ACC112 (cell line): ENCODE results near the gene SLC25A6.

Experiments used
- H2AFZ ChIP-seq: fragments of 200-600 bp; sonication (generic); one replicate; pipeline ENCODE4 v1.6.0; 2017; ENCODE audit warnings: antibody characterized with exemption, low read length; ENCODE audit not compliant: unreplicated experiment
- H3K27ac ChIP-seq: fragments of 200-600 bp; sonication (generic); 2 replicates; pipeline ENCODE4 v1.5.1; 2014; ENCODE audit warnings: low read depth, mild to moderate bottlenecking, antibody characterized with exemption, low read length, moderate library complexity
- H3K27me3 ChIP-seq: fragments of 200-600 bp; sonication (generic); 2 replicates; pipeline ENCODE4 v1.6.1; 2014; ENCODE audit warnings: mild to moderate bottlenecking, antibody characterized with exemption, low read length, moderate library complexity, mixed read lengths; ENCODE audit not compliant: insufficient read depth
- H3K36me3 ChIP-seq: fragments of 200-600 bp; sonication (generic); 2 replicates; pipeline ENCODE4 v1.6.1; 2016; ENCODE audit warnings: mild to moderate bottlenecking, antibody characterized with exemption, low read length, moderate library complexity, mixed read lengths; ENCODE audit not compliant: insufficient read depth
- H3K4me1 ChIP-seq: fragments of 200-600 bp; sonication (generic); one replicate; pipeline ENCODE4 v1.6.1; 2016; ENCODE audit warnings: low read length, mixed read lengths; ENCODE audit not compliant: insufficient read depth, unreplicated experiment, control insufficient read depth
- H3K4me3 ChIP-seq: fragments of 200-600 bp; sonication (generic); 2 replicates; pipeline ENCODE4 v1.5.1; 2014; ENCODE audit warnings: mild to moderate bottlenecking, low read depth, low read length
- H3K79me2 ChIP-seq: fragments of 200-600 bp; sonication (generic); one replicate; pipeline ENCODE4 v1.6.0; 2016; ENCODE audit warnings: low read length; ENCODE audit not compliant: control insufficient read depth, unreplicated experiment, insufficient read depth

Gene SLC25A6

DNA sequence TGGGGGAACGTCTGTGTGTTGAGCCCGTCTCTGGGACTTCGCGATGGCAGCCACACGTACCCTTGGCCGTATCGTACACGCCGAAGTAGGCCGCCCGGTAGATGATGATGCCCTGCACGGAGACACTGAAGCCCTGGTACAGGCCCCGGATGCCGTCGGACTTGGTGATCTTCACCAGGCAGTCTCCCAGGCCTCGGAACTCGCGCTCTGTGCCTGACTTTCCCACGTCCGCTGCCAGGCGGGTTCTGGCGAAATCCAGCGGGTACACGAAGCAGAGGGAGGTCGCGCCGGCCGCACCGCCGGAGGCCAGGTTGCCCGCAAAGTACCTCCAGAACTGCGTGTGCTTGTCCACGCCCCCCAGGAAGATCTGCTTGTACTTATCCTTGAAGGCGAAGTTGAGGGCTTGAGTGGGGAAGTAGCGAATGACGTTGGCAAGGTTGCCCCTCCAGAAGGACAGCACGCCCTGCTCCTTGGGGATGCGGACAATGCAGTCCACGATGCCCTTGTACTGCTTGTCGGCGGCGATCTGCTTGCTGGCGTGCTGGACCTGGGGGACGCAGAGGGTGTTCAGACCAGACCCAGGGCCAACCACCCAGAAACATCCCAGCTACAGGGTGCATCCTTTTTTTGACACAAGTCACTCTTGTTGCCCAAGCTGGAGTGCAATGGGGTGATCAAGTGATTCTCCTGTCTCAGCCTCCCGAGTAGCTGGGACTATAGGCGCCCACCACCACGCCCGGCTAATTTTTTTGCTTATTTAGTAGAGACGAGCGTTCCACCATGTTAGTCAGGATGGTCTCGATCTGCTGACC lies 2.5 kb downstream of the SLC25A6 start:
- H3K4me1 ChIP-seq = peaks cover 25% of the 10 kb centered on the region
- H3K27me3 ChIP-seq = no peaks in the 10 kb centered on the region
- peaks cover 79% of the 10 kb centered on the region for H3K79me2 ChIP-seq
- peak overlapping the region; percentile 100; the same call in 1 of the 2 replicates for H3K4me3 ChIP-seq
- H3K36me3 ChIP-seq = peaks cover 63% of the 10 kb centered on the region
- no peak overlapping the region for H3K27ac ChIP-seq
- no peak overlapping the region for H2AFZ ChIP-seq

DNA sequence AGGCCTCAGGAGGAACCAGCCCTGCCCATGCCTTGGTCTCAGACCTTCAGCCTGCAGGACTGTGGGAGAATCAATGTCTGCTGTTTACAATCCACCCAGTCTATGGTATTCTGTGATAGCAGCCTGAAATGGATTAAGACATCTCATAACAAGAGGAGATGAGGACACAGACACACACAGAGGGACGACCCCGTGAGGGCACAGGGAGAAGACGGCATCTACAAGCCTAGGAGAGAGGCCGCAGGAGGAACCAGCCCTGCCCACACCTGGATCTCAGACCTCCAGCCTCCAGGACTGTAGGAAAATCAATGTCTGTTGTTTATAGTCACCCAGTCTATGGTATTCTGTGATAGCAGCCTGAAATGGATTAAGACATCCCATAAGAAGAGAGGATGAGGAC lies 3.3 kb downstream of the SLC25A6 start:
- H3K36me3 ChIP-seq = peaks cover 68% of the 10 kb centered on the region
- no peak overlapping the region for H2AFZ ChIP-seq
- peaks cover 72% of the 10 kb centered on the region for H3K79me2 ChIP-seq
- H3K27ac ChIP-seq = no peak overlapping the region
- H3K27me3 ChIP-seq = no peaks in the 10 kb centered on the region
- H3K4me1 ChIP-seq = peaks cover 23% of the 10 kb centered on the region
- no peak overlapping the region for H3K4me3 ChIP-seq

DNA sequence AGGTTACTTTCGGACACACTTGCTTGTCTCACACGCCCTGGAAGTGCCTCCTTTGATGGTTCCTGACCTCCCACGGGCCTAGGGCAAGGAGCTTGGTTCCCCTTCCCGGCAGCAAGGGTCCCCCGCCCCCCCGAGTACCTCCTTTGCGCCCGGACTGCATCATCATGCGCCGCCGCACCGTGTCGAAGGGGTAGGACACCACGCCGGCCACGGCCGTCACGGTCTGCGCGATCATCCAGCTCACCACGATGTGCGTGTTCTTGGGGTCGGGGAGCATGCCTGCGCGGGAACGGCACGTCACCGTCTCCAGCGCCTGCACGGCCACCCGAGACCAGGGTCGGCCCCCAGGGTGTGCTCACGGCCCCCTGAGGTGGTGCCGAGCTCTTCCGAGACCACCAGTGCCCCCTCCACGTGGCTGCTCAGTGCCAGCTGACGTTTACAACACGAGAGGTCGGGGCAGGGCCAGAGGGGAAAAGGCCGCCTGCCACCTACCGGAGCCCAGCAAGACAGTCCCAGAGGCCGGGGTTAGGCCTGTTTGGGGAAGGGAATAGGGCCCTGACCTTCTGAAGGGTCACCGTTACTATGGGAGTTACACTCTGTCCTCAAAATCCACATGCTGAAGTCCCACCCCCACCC lies 4.7 kb downstream of the SLC25A6 start:
- Histone ChIP-seq H3K27ac (no peak overlapping the region), H3K36me3 (peaks cover 68% of the 10 kb centered on the region), H2AFZ (no peak overlapping the region), H3K27me3 (no peaks in the 10 kb centered on the region), H3K79me2 (peaks cover 61% of the 10 kb centered on the region), H3K4me3 (no peak overlapping the region), H3K4me1 (peaks cover 31% of the 10 kb centered on the region)

DNA sequence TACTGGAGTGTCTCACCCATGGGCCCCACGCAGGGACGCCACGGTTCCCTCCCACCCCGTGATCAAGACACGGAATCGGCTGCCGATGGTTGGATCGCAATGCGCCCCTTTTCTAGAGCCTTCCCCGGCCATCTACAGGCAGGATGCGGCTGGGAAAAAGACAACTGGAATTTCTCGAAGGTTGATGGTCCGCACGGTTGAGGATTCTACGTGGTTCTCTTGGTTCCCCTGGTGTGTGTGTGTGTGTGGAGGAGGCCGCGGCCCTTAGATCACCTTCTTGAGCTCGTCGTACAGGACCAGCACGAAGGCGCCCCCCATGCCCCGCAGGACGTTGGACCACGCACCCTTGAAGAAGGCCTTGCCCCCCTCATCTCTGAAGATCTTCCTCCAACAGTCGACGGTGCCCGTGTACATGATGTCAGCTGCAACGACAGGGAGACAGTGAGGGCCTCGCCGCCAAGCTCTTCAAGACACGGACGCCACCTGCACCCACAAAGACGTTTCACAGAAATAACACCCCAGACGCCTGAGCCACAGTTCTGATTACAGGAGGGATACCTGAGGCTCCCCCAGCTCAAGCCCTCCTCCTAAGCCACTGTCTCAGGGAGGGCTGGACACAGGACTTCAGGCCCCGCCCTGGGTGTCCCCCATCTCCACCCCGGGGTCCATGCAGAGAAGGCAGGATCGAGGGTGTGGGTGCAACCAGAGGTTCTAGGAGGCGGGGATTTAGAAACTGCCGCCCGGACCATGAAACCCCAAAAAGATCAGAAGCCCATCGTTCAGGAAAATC lies 5.4 kb downstream of the SLC25A6 start:
- Histone ChIP-seq H2AFZ (no peak overlapping the region), H3K27me3 (no peaks in the 10 kb centered on the region), H3K4me3 (no peak overlapping the region), H3K27ac (no peak overlapping the region), H3K36me3 (peaks cover 68% of the 10 kb centered on the region), H3K79me2 (peaks cover 59% of the 10 kb centered on the region), H3K4me1 (peaks cover 31% of the 10 kb centered on the region)

DNA sequence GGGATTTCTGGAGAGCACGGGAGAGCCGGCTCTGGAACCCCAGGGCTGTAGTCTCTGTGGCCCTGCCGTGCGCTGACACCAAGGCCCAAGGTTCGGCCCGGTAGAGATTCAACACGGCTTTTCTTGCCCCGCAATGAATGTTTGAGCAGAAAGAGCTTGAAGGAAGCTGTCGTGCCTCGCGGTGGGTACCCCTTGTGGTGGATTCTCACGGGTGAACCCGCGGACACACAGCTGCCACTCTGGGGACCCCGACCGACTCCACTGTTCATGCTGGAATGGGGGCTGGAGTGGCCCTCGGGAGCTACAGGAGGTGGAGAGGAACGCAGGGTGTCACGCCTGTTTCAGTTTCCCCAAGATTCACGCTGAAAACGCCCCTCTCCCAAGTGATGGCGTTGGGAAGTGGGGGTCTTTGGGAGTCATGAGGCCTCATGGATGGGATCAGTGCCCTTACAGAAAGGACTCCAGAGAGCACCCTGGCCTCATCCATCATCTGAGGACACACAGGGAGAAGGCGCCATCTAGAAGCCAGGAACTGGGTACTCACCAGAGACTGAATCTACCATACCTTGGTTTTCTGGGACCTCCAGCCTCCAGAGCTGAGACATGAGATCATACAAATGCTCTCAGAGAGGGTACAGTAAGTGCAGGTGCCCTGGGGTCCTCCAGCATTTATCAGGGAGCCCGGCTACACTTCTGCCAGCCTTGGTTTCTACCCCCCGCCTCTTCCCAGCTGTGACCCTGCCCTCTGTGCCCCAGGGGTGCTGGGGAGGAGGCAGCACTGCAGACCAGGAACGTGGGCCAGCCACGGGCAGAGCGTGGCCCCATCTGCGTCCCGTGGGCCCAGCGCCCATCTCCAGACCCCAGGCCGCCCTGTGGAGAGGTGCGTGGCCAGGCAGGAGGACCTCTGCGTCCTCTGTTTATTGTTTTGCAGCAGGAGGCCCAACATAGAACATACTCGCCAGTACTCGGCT lies 6.4 kb downstream of the SLC25A6 start:
- Histone ChIP-seq H3K36me3 (peaks cover 59% of the 10 kb centered on the region), H3K4me1 (peaks cover 27% of the 10 kb centered on the region), H3K27ac (no peak overlapping the region)

DNA sequence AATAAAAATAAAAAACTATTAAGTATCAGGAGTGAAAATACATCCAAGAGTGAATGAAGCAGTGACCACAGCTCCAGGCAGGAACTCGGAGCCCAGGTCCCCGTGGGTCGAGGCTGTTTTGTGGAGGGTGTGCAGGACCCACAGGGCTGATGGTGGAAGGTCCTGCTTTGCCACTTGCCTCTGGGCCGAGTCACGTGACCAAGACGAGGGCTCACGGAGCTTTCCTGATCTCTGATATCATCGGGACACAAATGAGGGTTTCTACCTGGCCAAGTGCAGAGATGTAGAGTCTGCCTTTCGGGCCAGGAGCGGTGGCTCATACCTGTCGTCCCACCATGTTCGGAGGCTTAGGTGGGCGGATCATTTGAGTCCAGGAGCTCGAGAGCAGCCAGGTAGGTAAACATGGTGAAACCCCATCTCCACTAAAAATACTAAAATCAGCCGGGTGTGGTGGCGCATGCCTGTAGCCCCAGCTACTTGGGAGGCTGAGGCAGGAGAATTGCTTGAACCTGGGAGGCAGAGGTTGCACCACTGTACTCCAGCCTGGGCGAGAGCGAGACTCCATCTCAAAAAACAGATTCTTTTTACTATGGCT lies 7.2 kb downstream of the SLC25A6 start:
- peaks cover 20% of the 10 kb centered on the region for H3K4me1 ChIP-seq
- H3K27ac ChIP-seq = no peak overlapping the region
- no peak overlapping the region for H2AFZ ChIP-seq
- peaks cover 55% of the 10 kb centered on the region for H3K36me3 ChIP-seq
- peaks cover 41% of the 10 kb centered on the region for H3K79me2 ChIP-seq
- H3K27me3 ChIP-seq = no peaks in the 10 kb centered on the region
- H3K4me3 ChIP-seq = no peak overlapping the region

More for the DNA sequence above, 6.4 kb downstream of the SLC25A6 start:
- H2AFZ ChIP-seq = no peak overlapping the region
- no peak overlapping the region for H3K4me3 ChIP-seq
- peaks cover 49% of the 10 kb centered on the region for H3K79me2 ChIP-seq
- H3K27me3 ChIP-seq = no peaks in the 10 kb centered on the region

DNA sequence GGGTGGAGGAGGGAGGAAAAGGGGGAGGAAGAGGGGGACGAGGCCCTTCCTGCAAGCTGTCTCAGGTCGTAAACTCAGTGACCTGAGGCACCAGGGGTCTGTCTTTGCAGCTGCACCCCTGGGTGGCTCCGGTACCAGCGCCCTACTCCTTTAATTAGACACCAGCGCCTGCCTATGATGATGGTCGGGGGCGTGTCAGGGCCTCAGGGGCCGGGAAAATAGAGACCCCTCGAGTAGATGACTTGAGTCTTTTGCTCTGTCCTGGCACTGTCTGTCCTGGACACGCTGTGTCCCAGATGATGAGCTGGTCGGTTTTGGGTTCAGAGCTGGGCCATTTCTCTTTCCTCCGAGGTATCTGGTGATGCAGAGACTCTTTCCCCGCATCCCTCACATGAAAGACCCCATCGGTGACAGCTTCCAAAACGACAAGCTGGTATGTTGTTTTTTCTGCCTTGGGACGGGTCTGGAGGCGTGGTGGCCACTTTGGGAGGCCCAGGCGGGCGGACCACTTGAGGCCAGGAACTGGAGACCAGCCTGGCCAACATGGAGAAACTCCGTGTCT lies 11.2 kb downstream of the SLC25A6 start:
- Histone ChIP-seq H3K4me1 (peaks cover 14% of the 10 kb centered on the region), H3K27me3 (no peaks in the 10 kb centered on the region), H3K36me3 (peaks cover 18% of the 10 kb centered on the region), H3K79me2 (peaks cover 2% of the 10 kb centered on the region), H2AFZ (no peak overlapping the region), H3K4me3 (no peak overlapping the region), H3K27ac (no peak overlapping the region)

DNA sequence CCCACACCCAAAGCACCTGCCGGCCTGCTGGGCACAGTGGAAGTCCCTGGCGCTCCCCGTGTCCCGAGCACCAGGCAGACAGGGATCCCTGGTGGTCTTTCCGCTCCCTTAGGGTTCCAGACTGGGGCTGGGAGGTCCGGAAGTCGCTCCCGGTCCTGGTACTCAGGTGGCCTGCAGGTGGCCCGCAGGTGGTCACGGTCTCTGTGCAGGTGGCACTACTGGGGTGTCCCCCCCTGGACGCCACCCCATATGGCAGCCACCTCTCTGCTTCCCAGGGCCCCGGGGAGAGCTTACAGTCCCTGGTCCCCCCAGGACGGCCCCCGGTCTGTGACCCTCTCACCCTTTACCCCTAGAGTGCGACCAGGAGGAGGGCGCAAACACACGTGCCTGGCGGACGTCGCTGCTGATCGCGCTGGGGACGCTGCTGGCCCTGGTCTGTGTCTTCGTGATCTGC lies 13.6 kb downstream of the SLC25A6 start:
- Histone ChIP-seq H3K79me2 (no peaks in the 10 kb centered on the region), H3K36me3 (no peaks in the 10 kb centered on the region), H3K4me3 (no peak overlapping the region), H3K27me3 (no peaks in the 10 kb centered on the region), H3K27ac (no peak overlapping the region), H2AFZ (no peak overlapping the region), H3K4me1 (peaks cover 5% of the 10 kb centered on the region)

DNA sequence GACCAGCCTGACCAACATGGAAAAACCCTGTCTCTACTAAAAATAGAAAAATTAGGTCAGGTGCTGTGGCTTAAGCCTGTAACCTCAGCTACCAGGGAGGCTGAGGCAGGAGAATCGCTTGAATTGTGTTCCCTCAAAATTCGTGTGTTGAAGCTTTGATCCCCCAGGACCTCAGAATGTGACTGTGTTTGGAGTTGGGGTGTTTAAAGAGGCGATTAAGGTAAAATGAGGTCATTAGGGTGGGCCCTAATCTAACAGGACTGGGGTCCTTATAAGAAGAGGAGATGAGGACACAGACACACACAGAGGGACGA lies 23.6 kb downstream of the SLC25A6 start:
- Histone ChIP-seq H3K4me3 (no peak overlapping the region), H3K79me2 (no peaks in the 10 kb centered on the region), H3K4me1 (no peaks in the 10 kb centered on the region)

More for the DNA sequence above, 23.6 kb downstream of the SLC25A6 start:
- no peak overlapping the region for H3K27ac ChIP-seq
- H2AFZ ChIP-seq = no peak overlapping the region
- no peaks in the 10 kb centered on the region for H3K36me3 ChIP-seq
- H3K27me3 ChIP-seq = no peaks in the 10 kb centered on the region
